H1 (cell line): Measurements from ENCODE around the gene ANKRD29. TPM values are rescaled to one million over a fixed set of nuclear protein-coding genes. Genes with fewer than 3 reads are reported as not detected.

Experiments
- CTCF ChIA-PET: fragments of 300-600 bp; sonication (Branson Sonifier 250); formaldehyde crosslinking; loops from one replicate; lab custom pipeline; 2021; ENCODE audit not compliant: partially characterized antibody; lab: Charles Lee
- POLR2A ChIA-PET: fragments of 300-600 bp; sonication (Branson Sonifier 250); formaldehyde crosslinking; loops from one replicate; lab custom pipeline; 2021; ENCODE audit warnings: inconsistent platforms; ENCODE audit not compliant: partially characterized antibody; lab: Charles Lee
- DNase-seq, 2 experiments: peaks; one replicate each; pipeline versions ENCODE4 v3.0.0 to v3.0.0-alpha.2; 2010 to 2022; ENCODE audit warnings: low spot score in 2 of 2, low read depth in 1 of 2, mixed read lengths in 1 of 2
- FAIRE-seq: peaks from 2 replicates; lab custom pipeline; 2011; peaks lifted over from hg19 to GRCh38; lab: Jason Lieb, UNC
- H2AFZ ChIP-seq: 2 replicates; pipeline ENCODE4 v1.8.1; 2012; ENCODE audit warnings: low read length, inconsistent platforms
- H2AK5ac ChIP-seq: 2 replicates; pipeline ENCODE4 v1.6.1; 2013; ENCODE audit warnings: low read depth, low read length
- H2BK120ac ChIP-seq: replicated peaks from 2 replicates; pipeline ENCODE3; 2013; ENCODE audit warnings: low read depth, low read length, inconsistent platforms
- H2BK12ac ChIP-seq: 2 replicates; pipeline ENCODE4 v1.6.1; 2013; ENCODE audit warnings: low read depth, low read length
- H2BK15ac ChIP-seq: 2 replicates; pipeline ENCODE4 v1.6.1; 2013; ENCODE audit warnings: low read length
- H2BK20ac ChIP-seq: 2 replicates; pipeline ENCODE4 v1.6.1; 2013; ENCODE audit warnings: low read length
- H2BK5ac ChIP-seq: 2 replicates; pipeline ENCODE4 v1.6.1; 2013; ENCODE audit warnings: low read depth, low read length
- H3K14ac ChIP-seq: 2 replicates; pipeline ENCODE4 v1.6.1; 2013; ENCODE audit warnings: inconsistent platforms; ENCODE audit not compliant: insufficient read length
- H3K18ac ChIP-seq: 2 replicates; pipeline ENCODE4 v1.6.1; 2013; ENCODE audit warnings: low read length; ENCODE audit errors: extremely low read depth
- H3K23ac ChIP-seq: 2 replicates; pipeline ENCODE4 v1.6.1; 2013; ENCODE audit warnings: inconsistent platforms; ENCODE audit not compliant: insufficient read length
- H3K23me2 ChIP-seq: 2 replicates; pipeline ENCODE4 v1.6.1; 2013; ENCODE audit warnings: low read depth, low read length
- H3K27ac ChIP-seq: 2 replicates; pipeline ENCODE4 v1.6.1; 2011; ENCODE audit warnings: low read depth, low read length, inconsistent platforms
- H3K27me3 ChIP-seq, 4 experiments: replicated peaks in 1 of 4; 1 replicate in 1 of 4; 2 replicates in 3 of 4; pipeline versions ENCODE4 v1.6.1 to v1.8.1; 2011 to 2013; ENCODE audit warnings: low read length in 3 of 4, mild to moderate bottlenecking in 3 of 4, inconsistent platforms in 2 of 4, mixed read lengths in 2 of 4, moderate library complexity in 1 of 4; ENCODE audit not compliant: control insufficient read depth in 3 of 4, insufficient read depth in 3 of 4; ENCODE audit errors: extremely low read depth in 1 of 4
- H3K36me3 ChIP-seq, 4 experiments: 2 replicates each; pipeline versions ENCODE4 v1.6.1 to v1.8.1; 2011 to 2013; ENCODE audit warnings: mild to moderate bottlenecking in 4 of 4, low read length in 3 of 4, moderate library complexity in 2 of 4, control low read depth in 1 of 4, inconsistent platforms in 1 of 4; ENCODE audit not compliant: insufficient read depth in 4 of 4, control insufficient read depth in 2 of 4
- H3K4ac ChIP-seq: replicated peaks from 2 replicates; pipeline ENCODE3; 2013; ENCODE audit warnings: low read length, low read depth, mixed read lengths, inconsistent platforms; ENCODE audit not compliant: insufficient read length
- H3K4me1 ChIP-seq, 4 experiments: replicated peaks in 1 of 4; 1 replicate in 1 of 4; 2 replicates in 3 of 4; pipeline versions ENCODE4 v1.6.1 to v1.8.1; 2011 to 2013; ENCODE audit warnings: low read length in 3 of 4, inconsistent platforms in 2 of 4, mixed read lengths in 1 of 4; ENCODE audit not compliant: insufficient read depth in 4 of 4, control insufficient read depth in 3 of 4
- H3K4me2 ChIP-seq, 2 experiments: 2 replicates each; pipeline versions ENCODE4 v1.6.1 to v1.8.1; 2011 to 2013; ENCODE audit warnings: low read depth in 2 of 2, low read length in 2 of 2, control low read depth in 1 of 2, inconsistent platforms in 1 of 2, mild to moderate bottlenecking in 1 of 2; ENCODE audit not compliant: insufficient read depth in 1 of 2
- H3K4me3 ChIP-seq, 4 experiments: fragments of 200-600, 300-600 bp in 1 of 4; sonication (generic), shearing (Covaris generic), sonication (Bioruptor Twin) in 1 of 4; 2 replicates each; pipeline versions ENCODE4 v1.5.1 to v1.8.1; 2011 to 2016; ENCODE audit warnings: low read length in 4 of 4, low read depth in 3 of 4, control low read depth in 2 of 4, inconsistent platforms in 2 of 4, mild to moderate bottlenecking in 2 of 4, mixed read lengths in 1 of 4, moderate library complexity in 1 of 4; ENCODE audit not compliant: insufficient read depth in 2 of 4; ENCODE audit errors: extremely low read depth in 1 of 4
- H3K56ac ChIP-seq: replicated peaks from 2 replicates; pipeline ENCODE3; 2013; ENCODE audit warnings: low read depth, mild to moderate bottlenecking, mixed read lengths, low read length, inconsistent platforms; ENCODE audit not compliant: insufficient read length
- H3K79me1 ChIP-seq: 2 replicates; pipeline ENCODE4 v1.6.1; 2013; ENCODE audit warnings: low read depth, low read length, control low read depth
- H3K79me2 ChIP-seq, 2 experiments: 2 replicates each; pipeline versions ENCODE4 v1.6.1 to v1.8.1; 2012 to 2013; ENCODE audit warnings: low read length in 2 of 2, mild to moderate bottlenecking in 2 of 2, inconsistent platforms in 1 of 2; ENCODE audit not compliant: insufficient read depth in 2 of 2, control insufficient read depth in 1 of 2
- H3K9ac ChIP-seq, 4 experiments: replicated peaks in 1 of 4; 1 replicate in 1 of 4; 2 replicates in 3 of 4; pipeline versions ENCODE4 v1.6.1 to v1.8.1; 2011 to 2013; ENCODE audit warnings: low read depth in 3 of 4, low read length in 3 of 4, control low read depth in 2 of 4, mild to moderate bottlenecking in 2 of 4, moderate library complexity in 2 of 4, inconsistent platforms in 1 of 4; ENCODE audit errors: extremely low read depth in 1 of 4
- H3K9me3 ChIP-seq, 2 experiments: 2 replicates each; pipeline versions ENCODE4 v1.6.1 to v1.8.1; 2012 to 2013; ENCODE audit warnings: mild to moderate bottlenecking in 2 of 2, moderate library complexity in 2 of 2, control low read depth in 1 of 2, inconsistent platforms in 1 of 2, low read depth in 1 of 2, low read length in 1 of 2, mixed read lengths in 1 of 2; ENCODE audit not compliant: insufficient read depth in 2 of 2
- H4K20me1 ChIP-seq, 2 experiments: replicated peaks in 1 of 2; 2 replicates each; pipeline versions ENCODE3 to v1.8.1; 2011 to 2013; ENCODE audit warnings: inconsistent platforms in 2 of 2, low read length in 2 of 2, mild to moderate bottlenecking in 1 of 2; ENCODE audit not compliant: insufficient read depth in 2 of 2, control insufficient read depth in 1 of 2
- H4K5ac ChIP-seq: 2 replicates; pipeline ENCODE4 v1.6.1; 2013; ENCODE audit warnings: low read length, low read depth, mixed read lengths, inconsistent platforms; ENCODE audit not compliant: insufficient read length
- H4K8ac ChIP-seq: 2 replicates; pipeline ENCODE4 v1.8.0; 2013; ENCODE audit warnings: mild to moderate bottlenecking, moderate library complexity, low read length, inconsistent platforms; ENCODE audit not compliant: insufficient read depth; ENCODE audit errors: extremely low read depth
- H4K91ac ChIP-seq: replicated peaks from 2 replicates; pipeline ENCODE3; 2013; ENCODE audit warnings: low read length, mixed read lengths, inconsistent platforms; ENCODE audit not compliant: insufficient read length
- CBX8 ChIP-seq: fragments of 300-800, 300-1000 bp; sonication (generic); IDR thresholded peaks from 2 replicates; pipeline ENCODE4 v1.7.1; 2016; ENCODE audit warnings: low read depth, low read length, borderline replicate concordance
- CTBP2 ChIP-seq: IDR thresholded peaks from 2 replicates; pipeline ENCODE4 v1.7.0; 2011; ENCODE audit warnings: borderline replicate concordance, mild to moderate bottlenecking, moderate library complexity, mixed read lengths, low read length; ENCODE audit not compliant: insufficient read depth, insufficient read length
- POU5F1 ChIP-seq: IDR thresholded peaks from 2 replicates; pipeline ENCODE4 v1.6.1; 2011; ENCODE audit warnings: low read depth, mild to moderate bottlenecking, low read length, moderate library complexity
- SP1 ChIP-seq: IDR thresholded peaks from 2 replicates; pipeline ENCODE4 v1.6.1; 2011; ENCODE audit warnings: low read depth, low read length
- WGBS, 2 experiments: shearing (Covaris generic) in 1 of 2; methylation state at CpG; one replicate each; pipeline versions ENCODE4 v1.1.6 to v1.1.7; 2013 to 2015; ENCODE audit warnings: low lambda C conversion rate in 2 of 2, mixed read lengths in 2 of 2, inconsistent platforms in 1 of 2, low coverage in 1 of 2, missing lambda C conversion rate in 1 of 2; ENCODE audit not compliant: insufficient replicate concordance in 2 of 2, insufficient coverage in 1 of 2, insufficient read length in 1 of 2; ENCODE audit errors: extremely low coverage in 1 of 2, missing lambda C conversion rate in 1 of 2; 5-methylcytosine and 5-hydroxymethylcytosine counted together
- polyA plus RNA-seq, 7 experiments: library from polyadenylated mRNA; depleted of rRNA in 3 of 7; stranded (reverse) in 5 of 7; unstranded in 2 of 7; fragments of >200 nt in 5 of 7; fragments of 200-250 nt in 2 of 7; gene quantifications; 1 replicate in 5 of 7; 2 replicates in 1 of 7; 4 replicates in 1 of 7; pipeline versions ENCODE4 v1.2.1 to v1.2.3, GENCODE V29; 2011 to 2013; ENCODE audit warnings: missing spikeins in 2 of 7, mixed read lengths in 2 of 7
- total RNA-seq: library from RNA; stranded (reverse); fragmentation: NEBNext Ultra II Directional; extraction: Animal tissue kit (Norgen Biotek cat#: 25700); gene quantifications from 2 replicates; pipeline ENCODE4 v1.2.1, GENCODE V29; 2021

The ANKRD29 gene
- total and polyA plus RNA-seq, 2 of the 8 experiments (the other 6 are each of a cell fraction or from before 2014, with no cell fraction given) = 3.0 to 7.3 TPM

GRCh38 chr18:23584019-23584983, 78.4 kb downstream of the ANKRD29 start:
- Histone ChIP-seq H3K9me3 (no peaks in the 10 kb centered on the region), H3K9ac (no peak overlapping the region; a peak in 1 of 7 replicates), H2AK5ac (no peak overlapping the region), H2BK120ac (no peak overlapping the region), H3K4me2 (peak overlapping the region in 1 of 2 experiments; percentile 97; a peak in 2 of 4 replicates), H2BK12ac (no peak overlapping the region), H2AFZ (no peak overlapping the region), H3K4me1 (peaks cover 0 to 3% (median 1%) of the 10 kb centered on the region in 4 experiments; a peak in 3 of 7 replicates), H3K23ac (no peak overlapping the region), H2BK15ac (no peak overlapping the region), H3K23me2 (peaks cover 9% of the 10 kb centered on the region), H3K4me3 (no peak overlapping the region), H2BK5ac (no peak overlapping the region), H2BK20ac (no peak overlapping the region), H3K27ac (no peak overlapping the region), H3K18ac (no peak overlapping the region), H3K79me1 (peaks cover 12% of the 10 kb centered on the region), H3K56ac (no peak overlapping the region), H4K91ac (no peak overlapping the region), H4K20me1 (peaks cover 0 to 4% of the 10 kb centered on the region in 2 experiments), H3K4ac (no peak overlapping the region), H4K8ac (no peak overlapping the region), H3K14ac (no peak overlapping the region), H4K5ac (no peak overlapping the region), H3K36me3 (peaks cover 0 to 4% (median 0%) of the 10 kb centered on the region in 4 experiments; a peak in 1 of 8 replicates), H3K79me2 (peaks cover 0 to 53% of the 10 kb centered on the region in 2 experiments; a peak in 2 of 4 replicates), H3K27me3 (peaks cover 0 to 2% (median 0%) of the 10 kb centered on the region in 4 experiments; a peak in 1 of 7 replicates)
- POLR2A ChIA-PET = no interaction called here
- FAIRE-seq = no peak
- CTCF ChIA-PET = interaction anchor here (1.2 to 1.9 kb wide), 3 partner anchors 38 to 321 kb away, joined by 3 to 5 read pairs (median 3); no protein-coding TSS in a partner anchor
- 89% methylated on average over 13 of the region's 13 CpGs; no CpG with 5 or more reads in 1 of the 2 experiments for WGBS, 2 experiments
- TF ChIP-seq SP1 (no peak), POU5F1 (no peak), CBX8 (no peak), CTBP2 (no peak)
- DNase-seq = no peak
